ENCODE data around the gene MYB. TPM values are rescaled to one million over a fixed set of nuclear protein-coding genes. Genes with fewer than 3 reads are reported as not detected.

MYB gene
- polyA plus RNA-seq, 4 donors: 1.5 to 5.1 (median 4.7) TPM

DNA sequence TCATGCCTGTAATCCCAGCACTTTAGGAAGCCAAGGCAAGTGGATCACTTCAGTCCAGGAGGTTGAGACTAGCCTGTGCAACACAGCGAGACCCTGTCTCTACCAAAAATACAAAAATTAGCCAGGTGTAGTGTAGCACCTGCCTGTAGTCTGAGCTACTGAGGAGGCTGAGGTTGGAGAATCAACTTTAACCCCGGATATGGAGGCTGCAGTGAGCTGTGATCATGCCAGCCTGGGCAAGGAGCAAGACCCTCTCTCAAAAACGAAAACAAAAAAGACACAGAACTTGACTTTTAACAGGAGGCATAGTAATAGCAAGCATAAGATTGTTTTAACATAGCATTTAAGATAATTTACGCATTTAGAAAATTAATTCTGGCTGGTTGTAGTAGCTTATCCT lies 32.5 kb downstream of the MYB start:
- DNase-seq (ENCODE audit: low read depth in 4 of 4, low spot score in 3 of 4): no peak

DNA sequence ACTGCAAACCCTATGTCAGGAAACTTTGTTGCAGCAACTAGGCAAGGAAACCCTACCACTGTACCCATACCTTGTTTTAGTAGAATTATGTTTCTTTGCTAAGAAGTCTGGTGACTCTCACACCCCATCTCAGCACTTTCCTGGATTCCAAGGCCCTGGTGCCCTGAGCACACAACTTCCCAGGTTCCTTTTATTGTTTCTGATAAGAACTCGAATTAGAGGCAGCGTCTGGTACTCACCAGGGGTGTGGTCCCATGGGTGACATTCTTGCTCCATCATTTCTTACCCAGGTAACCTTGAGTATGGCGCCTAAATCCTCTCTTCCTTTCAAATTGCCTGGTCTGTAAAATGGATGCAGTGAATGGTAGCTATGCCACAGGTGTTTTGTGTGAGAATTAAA lies 34.1 kb downstream of the MYB start:
- DNase-seq (ENCODE audit: low read depth in 4 of 4, low spot score in 3 of 4): no peak

DNA sequence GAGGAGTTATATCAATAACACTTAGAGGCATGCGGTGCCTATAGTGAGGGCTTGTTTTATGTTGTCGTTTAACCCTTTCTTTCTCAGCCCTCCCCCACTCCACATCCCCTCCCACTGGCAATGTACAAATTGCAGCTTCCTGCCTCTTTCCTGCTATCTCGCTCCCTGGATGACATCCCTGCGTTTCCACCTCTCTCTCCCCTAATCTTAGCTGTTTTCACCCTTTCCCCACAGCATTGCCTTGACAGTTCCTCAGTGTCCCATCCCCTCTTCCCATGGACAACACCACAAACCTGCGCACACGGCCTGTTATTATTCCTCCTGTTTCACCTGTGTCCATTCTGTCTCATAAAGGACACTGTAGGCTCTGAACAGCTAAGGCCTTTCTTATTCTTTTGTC lies 34.5 kb downstream of the MYB start:
- no peak for DNase-seq (ENCODE audit: low read depth in 4 of 4, low spot score in 3 of 4)

DNA sequence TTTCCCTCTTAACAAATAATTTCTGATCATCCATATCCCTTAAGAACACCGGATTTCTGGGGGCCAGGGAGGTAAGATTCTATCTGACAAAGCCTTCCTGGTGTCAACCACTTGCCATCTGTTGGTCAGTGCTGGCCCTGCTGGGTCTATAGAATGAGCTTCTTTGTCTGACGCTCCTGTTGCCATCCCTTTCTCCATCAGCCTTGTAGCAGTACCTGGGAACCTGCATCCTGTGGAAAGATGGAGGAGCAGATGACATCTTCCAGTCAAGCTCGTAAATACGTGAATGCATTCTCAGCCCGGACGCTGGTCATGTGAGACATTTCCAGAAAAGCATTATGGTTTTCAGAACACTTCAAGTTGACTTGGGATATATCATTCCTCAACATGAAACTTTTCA lies 36.6 kb downstream of the MYB start:
- DNase-seq (ENCODE audit: low read depth in 4 of 4, low spot score in 3 of 4): no peak

DNA sequence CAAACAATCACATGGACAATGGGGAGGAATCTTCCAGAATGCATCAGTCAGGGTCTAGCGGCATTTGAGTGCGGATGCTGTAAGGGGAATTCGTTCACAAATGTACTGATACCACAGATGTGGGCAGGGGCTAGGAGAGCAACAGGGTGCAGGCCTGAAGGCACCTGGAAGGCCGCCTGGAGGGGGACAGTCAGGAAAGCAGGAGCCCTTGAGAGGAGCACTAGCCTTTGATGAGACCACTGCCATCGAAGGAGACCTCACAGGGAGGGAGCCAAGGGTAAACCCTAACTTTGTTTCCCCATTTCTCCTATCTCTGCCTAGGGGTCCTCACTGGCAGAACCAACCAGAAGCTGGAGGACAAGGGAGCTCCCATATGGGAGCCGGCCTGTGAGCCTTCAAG lies 38.2 kb downstream of the MYB start:
- DNase-seq (ENCODE audit: low read depth in 4 of 4, low spot score in 3 of 4): no peak

DNA sequence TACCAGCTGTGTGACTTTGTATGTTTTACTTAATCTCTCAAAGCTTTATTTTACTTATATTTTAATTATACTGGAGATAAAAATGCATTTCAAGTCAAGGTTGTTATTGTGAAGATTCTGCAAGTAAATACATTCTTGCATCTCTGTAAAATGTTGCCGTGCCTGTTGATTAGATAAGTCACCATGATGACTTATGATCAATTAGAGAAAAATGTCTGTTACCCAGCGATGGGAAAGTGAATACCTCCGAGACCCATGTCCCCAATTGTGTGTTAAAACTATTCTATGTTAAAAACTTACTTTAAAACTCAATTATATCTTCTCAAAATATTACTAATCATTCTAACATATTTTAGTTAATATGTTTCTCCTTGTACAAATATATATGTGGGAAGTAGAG lies 39.9 kb downstream of the MYB start:
- DNase-seq (ENCODE audit: low read depth in 4 of 4, low spot score in 3 of 4): no peak

DNA sequence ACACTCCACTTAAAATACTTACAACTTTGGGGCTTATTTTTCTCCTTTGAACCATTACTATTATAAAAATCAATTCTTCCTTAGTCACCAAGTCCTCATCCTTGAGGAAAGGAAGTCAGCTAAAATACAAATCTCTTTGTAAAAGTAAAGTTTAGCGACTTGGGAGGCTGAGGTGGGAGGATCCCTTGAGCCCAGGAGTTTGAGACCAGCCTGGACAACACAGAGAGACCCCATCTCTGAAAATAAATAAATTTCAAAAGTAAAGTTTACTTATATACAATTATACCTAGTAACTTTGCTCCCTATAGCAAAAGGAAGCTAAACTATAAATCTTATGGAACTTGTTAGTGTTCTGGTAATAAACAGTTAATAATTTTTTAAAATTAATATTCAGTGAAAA lies 40.4 kb downstream of the MYB start:
- DNase-seq (ENCODE audit: low read depth in 4 of 4, low spot score in 3 of 4): no peak

DNA sequence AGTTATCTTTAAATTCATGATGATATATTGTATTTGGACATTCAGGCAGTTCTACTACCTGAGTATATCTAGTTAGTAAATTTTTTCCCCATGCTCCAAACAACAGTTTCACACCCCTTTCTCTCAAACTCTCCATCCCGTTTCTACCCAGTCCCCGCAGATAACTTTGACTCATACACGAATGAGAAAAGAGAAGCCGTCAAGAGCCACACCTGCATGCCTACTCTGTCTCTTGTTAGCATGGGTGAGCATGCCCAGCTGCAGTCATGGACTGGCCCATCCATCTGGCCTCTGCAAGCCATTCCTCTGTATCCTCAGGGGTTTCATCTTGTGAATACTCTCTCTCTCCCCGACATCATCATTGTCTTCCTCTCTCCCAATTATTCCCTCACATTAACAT lies 41.5 kb downstream of the MYB start:
- no peak for DNase-seq (ENCODE audit: low read depth in 4 of 4, low spot score in 3 of 4)

DNA sequence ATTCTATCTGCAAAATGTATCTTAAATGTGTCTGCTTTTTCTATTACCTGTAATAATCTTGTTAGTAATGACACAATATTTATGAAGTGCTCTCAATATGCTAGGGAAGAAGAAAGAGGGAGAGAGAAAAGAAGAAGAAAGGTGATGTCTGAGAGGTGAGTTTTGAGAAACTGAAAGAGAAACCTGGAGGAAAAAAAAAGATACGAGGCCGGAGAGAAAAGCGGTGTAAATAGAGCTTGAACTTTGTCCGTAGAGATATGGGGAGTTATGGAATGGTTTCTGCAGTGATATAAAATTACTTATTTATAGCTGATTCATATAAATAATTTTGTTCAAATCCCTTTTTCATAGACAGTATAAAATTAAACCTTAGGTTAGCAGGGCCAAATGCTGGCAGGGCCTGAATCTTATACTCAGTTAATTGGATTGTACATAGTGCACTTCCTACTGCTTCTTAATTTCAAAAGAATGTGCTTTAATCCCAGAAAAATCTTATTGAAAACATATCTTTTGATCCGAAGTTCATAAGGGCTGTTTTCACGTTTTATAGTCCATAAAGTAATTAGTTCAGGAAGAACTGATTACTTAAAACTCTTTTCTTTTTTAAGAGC lies 43.0 kb downstream of the MYB start:
- DNase-seq (ENCODE audit: low read depth in 4 of 4, low spot score in 3 of 4): no peak

DNA sequence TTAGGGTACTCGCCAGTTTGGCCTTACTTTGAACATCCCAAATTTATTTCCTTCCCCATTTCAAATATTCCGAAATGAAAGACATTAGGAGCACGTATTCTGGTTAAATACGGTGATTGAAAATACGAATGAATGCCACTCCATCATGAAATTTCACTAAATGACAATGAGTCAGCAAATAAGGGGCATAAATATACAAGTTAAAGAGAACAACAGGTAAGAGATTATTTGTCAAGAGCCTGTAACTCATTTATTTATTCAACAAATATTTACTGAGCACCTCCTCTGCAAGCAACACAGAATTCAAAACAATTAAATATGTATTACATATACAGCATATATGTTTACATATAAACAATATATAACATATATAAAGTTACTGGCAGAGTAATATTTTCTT lies 44.8 kb downstream of the MYB start:
- DNase-seq (ENCODE audit: low read depth in 4 of 4, low spot score in 3 of 4): no peak

DNA sequence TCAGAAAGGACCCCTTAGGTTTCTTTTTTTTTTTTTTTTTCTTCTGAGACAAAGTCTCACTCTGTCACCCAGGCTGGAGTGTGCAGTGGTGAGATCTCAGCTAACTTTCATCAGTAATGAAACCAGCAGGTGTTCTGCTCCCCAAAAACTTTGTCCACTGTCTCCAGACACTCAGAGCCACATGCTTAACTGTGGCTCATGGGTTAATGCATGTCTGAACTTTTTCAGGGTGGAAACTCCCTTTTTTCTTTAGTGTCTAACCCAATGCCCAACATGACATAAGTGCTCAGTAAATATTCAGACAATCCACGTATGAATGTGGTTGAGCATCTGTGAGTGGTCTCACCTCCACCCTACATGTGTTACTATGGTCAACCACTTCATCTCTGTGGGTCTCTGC lies 45.4 kb downstream of the MYB start:
- no peak for DNase-seq (ENCODE audit: low read depth in 4 of 4, low spot score in 3 of 4)

DNA sequence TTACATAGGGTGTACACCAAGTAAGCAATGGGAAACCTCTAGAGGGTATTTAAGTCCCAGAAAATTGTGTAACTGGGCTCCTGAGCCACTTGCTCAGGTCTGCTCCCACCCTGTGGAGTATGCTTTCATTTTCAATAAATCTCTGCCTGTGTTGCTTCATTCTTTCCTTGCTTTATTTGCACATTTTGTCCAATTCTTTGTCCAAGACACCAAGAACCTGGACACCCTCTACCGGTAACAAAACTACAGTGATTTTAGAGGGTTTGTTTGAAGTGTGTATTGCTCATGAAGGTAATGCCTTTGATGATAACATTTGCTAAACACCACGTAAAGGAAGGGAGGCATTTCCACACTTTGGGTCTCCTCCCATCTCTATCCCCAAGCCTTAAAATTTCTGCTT lies 46.2 kb downstream of the MYB start:
- DNase-seq (ENCODE audit: low read depth in 4 of 4, low spot score in 3 of 4): no peak

DNA sequence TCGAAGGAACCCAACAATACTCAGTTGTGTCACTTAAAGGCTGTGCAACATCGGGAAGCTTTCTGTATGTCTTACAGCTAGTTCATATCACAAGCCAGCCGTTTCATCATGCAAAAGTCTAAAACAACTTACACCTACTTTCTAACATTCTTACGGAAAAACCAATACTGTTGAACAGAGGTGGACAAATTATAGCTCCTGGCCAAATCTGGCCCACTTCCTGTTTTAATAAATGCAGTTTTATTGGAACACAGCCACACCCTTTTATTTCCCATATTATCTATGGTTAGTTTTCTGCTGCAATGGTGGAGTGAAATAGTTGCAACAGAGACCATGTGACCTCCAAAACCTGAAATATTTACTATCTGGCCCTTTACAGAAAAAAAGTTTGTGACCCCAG lies 46.6 kb downstream of the MYB start:
- no peak for DNase-seq (ENCODE audit: low read depth in 4 of 4, low spot score in 3 of 4)

DNA sequence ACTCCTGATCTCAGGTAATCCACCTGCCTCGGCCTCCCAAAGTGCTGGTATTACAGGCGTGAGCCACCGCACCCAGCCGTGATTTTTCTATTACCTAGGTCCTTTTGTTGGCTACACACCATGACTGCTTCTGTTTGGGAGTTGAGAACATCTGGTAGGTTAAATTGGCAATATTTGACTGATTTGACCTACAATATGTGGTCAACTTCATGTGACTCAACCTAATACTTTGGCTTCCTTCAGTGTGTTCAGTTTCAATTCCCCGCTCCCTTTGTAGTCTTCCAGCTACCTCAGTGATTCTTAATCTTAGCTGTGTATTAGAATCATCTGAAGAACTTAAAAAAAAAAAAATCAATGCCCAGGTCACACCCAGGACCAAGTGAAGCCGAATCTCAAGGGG lies 47.4 kb downstream of the MYB start:
- no peak for DNase-seq (ENCODE audit: low read depth in 4 of 4, low spot score in 3 of 4)

DNA sequence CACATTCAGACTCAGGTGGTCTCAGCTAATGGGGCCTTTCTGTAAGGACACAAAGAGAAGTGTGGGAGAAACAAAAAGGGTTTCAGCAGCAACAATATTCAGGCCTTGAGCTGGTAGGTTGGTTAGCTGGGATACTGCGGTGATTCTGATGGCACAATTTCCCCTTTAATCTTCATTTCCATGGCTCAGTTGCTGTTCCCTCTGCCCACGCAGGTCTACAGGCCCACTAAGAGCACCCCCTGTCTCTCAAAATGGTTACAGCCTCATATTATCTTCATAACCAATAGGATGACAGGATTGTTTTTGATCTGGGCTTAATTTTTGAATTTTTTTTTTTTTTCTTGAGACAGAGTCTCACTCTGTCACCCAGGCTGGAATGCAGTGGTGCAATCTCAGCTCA lies 48.9 kb downstream of the MYB start:
- DNase-seq (ENCODE audit: low read depth in 4 of 4, low spot score in 3 of 4): no peak

DNA sequence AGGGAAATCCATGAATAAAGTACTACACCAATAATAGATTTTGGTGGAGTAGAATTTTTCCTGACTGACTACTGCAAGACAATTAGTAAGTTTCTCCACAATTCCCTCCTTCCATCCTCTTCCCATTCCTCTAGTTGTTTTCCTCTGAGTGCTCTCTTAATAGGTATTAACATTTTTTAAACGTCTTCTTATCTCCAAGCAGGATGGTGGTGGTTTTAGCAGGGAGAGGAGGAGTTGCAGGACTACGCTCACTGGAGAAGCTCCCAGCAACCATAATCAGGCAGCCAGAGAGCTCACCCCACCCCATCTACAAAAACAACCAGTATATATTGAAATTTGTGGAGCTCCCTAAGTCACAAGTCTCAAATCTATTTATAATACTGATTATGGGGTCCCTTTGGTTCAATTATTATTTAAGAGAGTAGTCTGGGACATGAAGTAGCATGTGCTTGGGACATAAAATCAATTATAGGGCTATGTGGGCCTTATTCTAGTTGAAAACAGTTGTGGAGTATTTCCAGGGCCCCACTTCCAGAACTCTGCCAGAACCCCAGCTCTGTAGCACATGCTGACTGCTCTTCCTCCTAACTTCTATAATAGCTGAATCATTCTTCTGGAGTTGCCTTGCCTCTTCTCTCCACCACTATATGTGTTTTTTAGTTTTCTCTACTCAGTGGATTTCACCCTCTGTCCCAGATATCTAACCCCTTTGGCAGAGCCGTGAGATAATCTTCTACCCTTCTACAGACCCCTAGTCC lies 49.8 kb downstream of the MYB start:
- no peak for DNase-seq (ENCODE audit: low read depth in 4 of 4, low spot score in 3 of 4)

DNA sequence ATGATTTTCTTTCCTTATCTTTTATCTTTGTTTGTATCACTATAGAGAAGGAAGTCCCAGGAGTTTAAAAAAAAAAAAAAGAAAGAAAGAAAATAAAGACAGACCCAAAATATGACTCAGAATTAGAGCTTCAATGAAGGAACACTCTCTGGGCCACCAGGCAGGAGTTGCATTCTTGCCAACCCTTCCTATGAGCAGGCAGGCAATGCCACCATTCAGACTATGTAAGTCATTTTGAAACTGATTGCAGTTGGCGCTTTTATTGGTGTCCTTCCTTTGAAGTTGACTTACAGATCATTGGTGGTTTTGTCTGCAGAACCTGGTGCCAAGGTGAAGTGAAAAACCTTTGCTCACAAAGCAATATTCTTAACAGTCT lies 50.3 kb downstream of the MYB start:
- no peak for DNase-seq (ENCODE audit: low read depth in 4 of 4, low spot score in 3 of 4)

DNA sequence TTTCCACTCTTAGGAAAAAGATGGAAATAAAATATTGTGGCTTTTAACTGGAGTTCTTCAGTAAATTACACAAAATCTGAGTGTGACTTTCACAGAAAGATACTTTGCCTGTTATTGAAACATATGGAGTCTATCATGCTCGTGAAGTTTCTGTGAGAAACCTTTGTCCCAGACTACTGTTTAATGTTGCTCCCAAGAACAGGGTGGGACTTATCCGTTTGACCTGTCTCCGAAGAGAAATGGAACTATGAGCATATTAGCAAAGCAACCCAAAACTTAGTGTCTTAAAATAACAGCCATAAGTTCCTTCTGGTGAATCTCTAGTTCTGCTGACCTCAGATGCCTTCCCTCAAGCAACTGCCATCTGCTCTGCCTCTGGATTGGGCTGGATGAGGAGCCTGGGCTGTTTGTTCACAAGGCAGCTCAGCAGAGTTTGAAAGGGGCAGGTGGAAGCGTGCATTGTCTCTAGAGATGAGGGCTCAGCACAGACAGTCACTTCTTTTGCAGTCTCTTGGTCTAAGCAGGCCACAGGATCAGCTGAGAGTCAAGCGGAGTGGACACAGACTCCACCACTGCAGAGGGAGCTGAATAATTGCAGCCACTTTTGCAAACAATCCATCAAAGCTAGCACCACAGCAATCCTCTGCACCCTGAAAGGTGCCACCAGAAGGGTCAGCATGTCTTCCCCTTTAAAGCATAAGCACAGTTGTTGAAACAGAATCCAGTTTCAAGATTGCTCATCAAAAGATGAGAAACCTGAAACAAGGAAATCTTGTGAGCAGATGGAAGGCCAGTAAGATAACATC lies 52.8 kb downstream of the MYB start:
- DNase-seq (ENCODE audit: low read depth in 4 of 4, low spot score in 3 of 4): no peak

DNA sequence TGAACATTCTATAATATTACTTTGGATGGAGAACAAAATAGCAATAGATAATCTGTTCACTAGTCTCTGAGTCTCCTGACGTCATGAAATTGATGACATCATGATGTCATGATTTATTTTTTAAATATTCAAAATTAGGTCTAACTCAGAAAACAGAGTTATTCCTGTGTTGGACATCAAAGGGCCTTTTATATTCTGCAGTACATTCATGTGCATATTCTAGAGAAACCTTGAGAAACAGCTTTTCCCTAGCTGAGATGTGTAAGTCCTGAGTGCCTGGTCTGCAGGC lies 53.3 kb downstream of the MYB start:
- DNase-seq (ENCODE audit: low read depth in 4 of 4, low spot score in 3 of 4): no peak

DNA sequence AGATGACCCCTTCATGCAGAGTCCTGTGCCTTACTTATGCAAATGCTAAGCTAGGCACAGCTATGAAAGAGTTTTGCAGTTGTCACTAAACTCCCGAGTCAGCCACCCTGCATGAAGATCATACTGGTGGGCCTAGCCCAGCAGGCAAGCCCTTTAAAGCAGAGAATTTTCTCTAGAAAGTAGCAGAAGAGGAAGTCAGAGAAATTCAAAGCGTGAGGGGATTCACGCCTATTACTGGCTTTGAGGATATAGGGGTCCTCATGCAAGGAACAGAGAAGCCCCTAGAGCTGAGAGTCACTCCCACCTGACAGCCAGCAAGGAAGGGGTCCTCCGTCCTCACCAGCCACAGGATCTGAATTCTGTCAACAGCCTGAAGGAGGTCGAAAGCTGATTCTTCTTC lies 54.6 kb downstream of the MYB start:
- DNase-seq (ENCODE audit: low read depth in 4 of 4, low spot score in 3 of 4): no peak

DNA sequence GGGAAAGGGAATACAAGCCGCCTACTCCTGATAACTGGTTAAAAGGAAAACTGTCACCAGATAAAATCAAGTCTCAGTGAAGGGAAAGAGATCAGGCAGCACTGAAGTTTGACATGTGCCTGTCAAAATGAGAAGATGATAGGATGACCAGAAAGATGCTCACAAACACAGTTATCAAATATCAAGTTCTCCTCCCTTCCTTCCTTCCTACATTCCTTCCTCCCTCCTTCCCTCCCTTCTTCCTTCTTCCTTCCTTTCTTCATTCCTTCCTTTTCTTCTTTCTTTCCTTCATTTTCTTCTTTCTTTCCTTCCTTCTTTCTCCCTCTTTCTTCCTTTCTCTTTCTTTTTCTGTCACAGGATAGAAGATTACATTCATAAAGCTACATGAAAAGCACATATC lies 55.2 kb downstream of the MYB start:
- no peak for DNase-seq (ENCODE audit: low read depth in 4 of 4, low spot score in 3 of 4)

DNA sequence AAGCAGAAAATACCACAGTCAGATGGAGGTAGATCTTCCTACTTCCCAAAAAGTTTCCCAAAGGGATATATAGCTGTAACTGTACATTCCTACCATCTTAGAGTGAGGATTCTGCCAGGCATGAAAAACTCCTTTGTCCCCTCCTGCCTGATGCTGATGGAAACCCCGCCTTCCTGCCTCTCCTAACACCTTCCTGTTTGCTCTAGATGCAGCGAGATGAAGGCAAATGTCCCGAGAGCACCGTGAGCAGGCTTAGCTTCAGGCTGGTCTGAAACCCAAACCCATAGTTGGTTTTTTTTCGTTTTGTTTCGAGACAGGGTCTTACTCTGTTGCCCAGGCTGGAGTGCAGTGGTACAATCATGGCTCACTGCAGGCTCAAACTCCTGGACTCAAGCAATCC lies 55.6 kb downstream of the MYB start:
- DNase-seq (ENCODE audit: low read depth in 4 of 4, low spot score in 3 of 4): no peak

Data from left renal pelvis (tissue), 4 donors.